ENCODE data around the gene ENDOU. TPM values are rescaled to one million over a fixed set of nuclear protein-coding genes. Genes with fewer than 3 reads are reported as not detected.

Gene ENDOU
- total and polyA plus RNA-seq, 4 donors: 0.07 to 0.45 (median 0.31) TPM; not detected in 1

Other genes with a start within 250 kb of the ENDOU start
- 10 to 100 TPM; 18.9 to 19.9 TPM for gene RPAP3, start 19.5 kb downstream of the ENDOU start, total RNA-seq
- 10 to 100 TPM in 1 of 2 donors, 1 to 10 TPM in 1; 9.5 to 10.8 TPM for gene RPAP3, start 19.5 kb downstream of the ENDOU start, polyA plus RNA-seq
- gene RAPGEF3, start 33.4 kb upstream of the ENDOU start, total RNA-seq: 10 to 100 TPM; 11.3 to 26.5 TPM
- gene RAPGEF3, start 33.4 kb upstream of the ENDOU start, polyA plus RNA-seq: 10 to 100 TPM in 1 of 2 donors, 1 to 10 TPM in 1; 8.3 to 40.4 TPM
- gene SLC48A1, start 47.7 kb upstream of the ENDOU start, total RNA-seq: 10 to 100 TPM; 16.9 to 31.3 TPM
- 10 to 100 TPM; 16.8 to 24.5 TPM for gene SLC48A1, start 47.7 kb upstream of the ENDOU start, polyA plus RNA-seq
- gene HDAC7, start 94.4 kb upstream of the ENDOU start, total RNA-seq: 100 to 1,000 TPM in 1 of 2 donors, 10 to 100 TPM in 1; 49.3 to 119 TPM
- 10 to 100 TPM; 67.6 to 71.9 TPM for gene HDAC7, start 94.4 kb upstream of the ENDOU start, polyA plus RNA-seq
- 10 to 100 TPM in 1 of 2 donors, 1 to 10 TPM in 1; 4.4 to 27.4 TPM for gene VDR, start 179.5 kb upstream of the ENDOU start, total RNA-seq
- gene VDR, start 179.5 kb upstream of the ENDOU start, polyA plus RNA-seq: 10 to 100 TPM in 1 of 2 donors, 1 to 10 TPM in 1; 9.1 to 19.5 TPM
- gene TMEM106C, start 238.1 kb upstream of the ENDOU start, total RNA-seq: 10 to 100 TPM; 35.1 to 53.0 TPM
- gene TMEM106C, start 238.1 kb upstream of the ENDOU start, polyA plus RNA-seq: 10 to 100 TPM; 29.3 to 33.1 TPM

Data from lung (tissue), 4 donors.